Parathyroid adenoma (tissue), 2 donors: ENCODE results near the gene KRTAP5-1.

ENCODE experiments used
- H2AFZ ChIP-seq: fragments of 300-600 bp; sonication (generic); one replicate; pipeline ENCODE4 v1.7.0; 2017; ENCODE audit warnings: antibody characterized with exemption, mild to moderate bottlenecking
- H3K27ac ChIP-seq: fragments of 300-600 bp; sonication (generic); one replicate; pipeline ENCODE4 v1.7.0; 2017
- H3K27me3 ChIP-seq: fragments of 300-600 bp; sonication (generic); one replicate; pipeline ENCODE4 v1.7.0; 2017; ENCODE audit warnings: low read length; ENCODE audit not compliant: control insufficient read depth, insufficient read depth
- H3K36me3 ChIP-seq: fragments of 300-600 bp; sonication (generic); one replicate; pipeline ENCODE4 v1.7.0; 2017; ENCODE audit warnings: low read length; ENCODE audit not compliant: control insufficient read depth, insufficient read depth
- H3K4me1 ChIP-seq: fragments of 300-600 bp; sonication (generic); one replicate; pipeline ENCODE4 v1.7.0; 2017; ENCODE audit warnings: control low read depth
- H3K4me2 ChIP-seq: fragments of 300-600 bp; sonication (generic); one replicate; pipeline ENCODE4 v1.7.0; 2017; ENCODE audit warnings: low read length
- H3K4me3 ChIP-seq: fragments of 300-600 bp; sonication (generic); one replicate; pipeline ENCODE4 v1.7.0; 2017; ENCODE audit warnings: low read depth, low read length
- H3K79me2 ChIP-seq: fragments of 300-600 bp; sonication (generic); one replicate; pipeline ENCODE4 v1.7.0; 2017; ENCODE audit warnings: control low read depth
- H3K9ac ChIP-seq: fragments of 300-600 bp; sonication (generic); one replicate; pipeline ENCODE4 v1.7.0; 2017; ENCODE audit warnings: mild to moderate bottlenecking
- H3K9me3 ChIP-seq: fragments of 300-600 bp; sonication (generic); one replicate; pipeline ENCODE4 v1.7.0; 2017; ENCODE audit warnings: low read length; ENCODE audit not compliant: control insufficient read depth
- TF ChIP-seq, protein P1 (sequence below): fragments of 300-600 bp; sonication (generic); IDR thresholded peaks from one replicate; pipeline ENCODE4 v1.7.0; 2017; ENCODE audit warnings: antibody characterized with exemption, mild to moderate bottlenecking
- donor health status: primary hyperparathyroidism.

The KRTAP5-1 gene

DNA sequence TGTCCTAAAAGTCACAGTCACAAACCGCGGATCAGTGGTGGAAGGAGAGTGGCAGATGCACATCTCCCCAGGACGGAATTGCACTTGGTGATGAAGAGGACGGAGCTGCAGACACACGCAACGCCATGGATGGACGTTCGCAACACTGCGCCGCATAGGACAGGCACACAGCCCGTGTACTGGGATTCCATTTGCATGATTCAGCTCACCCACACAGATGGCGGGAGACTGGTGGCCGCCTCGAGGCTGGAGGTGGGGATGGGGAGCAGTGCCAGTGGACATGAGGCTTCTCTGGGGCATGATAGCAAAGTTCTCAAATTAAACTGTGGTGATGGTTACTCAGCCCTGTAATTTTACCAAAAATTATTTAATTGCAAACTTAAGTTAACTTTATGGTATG, 50.4 kb downstream of the KRTAP5-1 start:
- Histone ChIP-seq H3K27ac (no peak overlapping the region), H3K9ac (no peak overlapping the region), H3K79me2 (peaks cover 62% of the 10 kb centered on the region), H3K27me3 (no peaks in the 10 kb centered on the region), H3K36me3 (no peaks in the 10 kb centered on the region), H3K4me3 (no peak overlapping the region), H3K9me3 (no peaks in the 10 kb centered on the region), H3K4me1 (peaks cover 7% of the 10 kb centered on the region), H3K4me2 (no peak overlapping the region), H2AFZ (no peak overlapping the region)
- TF ChIP-seq, protein P1, sequence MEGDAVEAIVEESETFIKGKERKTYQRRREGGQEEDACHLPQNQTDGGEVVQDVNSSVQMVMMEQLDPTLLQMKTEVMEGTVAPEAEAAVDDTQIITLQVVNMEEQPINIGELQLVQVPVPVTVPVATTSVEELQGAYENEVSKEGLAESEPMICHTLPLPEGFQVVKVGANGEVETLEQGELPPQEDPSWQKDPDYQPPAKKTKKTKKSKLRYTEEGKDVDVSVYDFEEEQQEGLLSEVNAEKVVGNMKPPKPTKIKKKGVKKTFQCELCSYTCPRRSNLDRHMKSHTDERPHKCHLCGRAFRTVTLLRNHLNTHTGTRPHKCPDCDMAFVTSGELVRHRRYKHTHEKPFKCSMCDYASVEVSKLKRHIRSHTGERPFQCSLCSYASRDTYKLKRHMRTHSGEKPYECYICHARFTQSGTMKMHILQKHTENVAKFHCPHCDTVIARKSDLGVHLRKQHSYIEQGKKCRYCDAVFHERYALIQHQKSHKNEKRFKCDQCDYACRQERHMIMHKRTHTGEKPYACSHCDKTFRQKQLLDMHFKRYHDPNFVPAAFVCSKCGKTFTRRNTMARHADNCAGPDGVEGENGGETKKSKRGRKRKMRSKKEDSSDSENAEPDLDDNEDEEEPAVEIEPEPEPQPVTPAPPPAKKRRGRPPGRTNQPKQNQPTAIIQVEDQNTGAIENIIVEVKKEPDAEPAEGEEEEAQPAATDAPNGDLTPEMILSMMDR, result no peak
